CD4-positive, alpha-beta T cell (primary cell): ENCODE results near the gene MAPKBP1. TPM values are rescaled to one million over a fixed set of nuclear protein-coding genes. Genes with fewer than 3 reads are reported as not detected.

Experiments used
- ATAC-seq: fragments of 200-7000 bp; cut with Tn5 transposase; one replicate; pipeline ENCODE4 v1.10.0; 2022; ENCODE audit warnings: mild to moderate bottlenecking; ENCODE audit not compliant: poor library complexity
- CTCF ChIA-PET: fragments of 350-600 bp; sonication (Branson Sonifier 250); formaldehyde crosslinking; loops from one replicate; lab custom pipeline; 2021; ENCODE audit warnings: antibody characterized with exemption, inconsistent platforms; lab: Charles Lee
- POLR2A ChIA-PET: fragments of 350-600 bp; sonication (Branson Sonifier 250); formaldehyde crosslinking; loops from one replicate; lab custom pipeline; 2021; ENCODE audit warnings: antibody characterized with exemption, inconsistent platforms; lab: Charles Lee
- DNase-seq, 14 experiments: peaks; one replicate each; pipeline ENCODE4 v3.0.0-alpha.2; 2013 to 2020; ENCODE audit warnings: mixed read lengths in 2 of 14
- H3K27ac ChIP-seq, 2 donors: one replicate each; pipeline versions ENCODE4 v1.5.1 to v1.7.0; 2013; ENCODE audit warnings: low read length in 2 of 2, low read depth in 1 of 2, mild to moderate bottlenecking in 1 of 2
- H3K27me3 ChIP-seq, 2 experiments: 1 replicate in 1 of 2; 2 replicates in 1 of 2; pipeline versions ENCODE4 v1.6.1 to v1.7.0; 2013; ENCODE audit warnings: low read length in 2 of 2, control low read depth in 1 of 2, mild to moderate bottlenecking in 1 of 2, moderate library complexity in 1 of 2; ENCODE audit not compliant: insufficient read depth in 2 of 2, control insufficient read depth in 1 of 2
- H3K36me3 ChIP-seq: one replicate; pipeline ENCODE4 v1.6.1; 2013; ENCODE audit warnings: low read length, control low read depth; ENCODE audit not compliant: insufficient read depth
- H3K4me1 ChIP-seq: one replicate; pipeline ENCODE4 v1.6.1; 2013; ENCODE audit warnings: low read length, control low read depth; ENCODE audit not compliant: insufficient read depth
- H3K4me3 ChIP-seq: one replicate; pipeline ENCODE4 v1.5.1; 2013; ENCODE audit warnings: mild to moderate bottlenecking, low read length, moderate library complexity
- H3K9me3 ChIP-seq, 2 experiments: 1 replicate in 1 of 2; 2 replicates in 1 of 2; pipeline versions ENCODE4 v1.6.1 to v1.7.0; 2013; ENCODE audit warnings: low read length in 2 of 2, mild to moderate bottlenecking in 2 of 2, control low read depth in 1 of 2, moderate library complexity in 1 of 2; ENCODE audit not compliant: control insufficient read depth in 1 of 2, insufficient read depth in 1 of 2
- H3K27ac Mint-ChIP-seq: one replicate; pipeline ENCODE4 v1.8.0; 2020; ENCODE audit warnings: mixed read lengths
- H3K27me3 Mint-ChIP-seq: one replicate; pipeline ENCODE4 v1.8.0; 2021; ENCODE audit warnings: mixed read lengths
- H3K36me3 Mint-ChIP-seq: one replicate; pipeline ENCODE4 v1.8.0; 2021; ENCODE audit warnings: low read depth, mixed read lengths
- H3K4me1 Mint-ChIP-seq: one replicate; pipeline ENCODE4 v1.8.0; 2021; ENCODE audit warnings: low read depth, mixed read lengths
- H3K4me3 Mint-ChIP-seq: one replicate; pipeline ENCODE4 v1.8.0; 2020; ENCODE audit warnings: mild to moderate bottlenecking, mixed read lengths
- H3K9me3 Mint-ChIP-seq: one replicate; pipeline ENCODE4 v1.8.0; 2020; ENCODE audit warnings: mixed read lengths
- CTCF ChIP-seq: fragments of 200-600 bp; IDR thresholded peaks from one replicate; pipeline ENCODE4 v1.8.0; 2022; ENCODE audit warnings: antibody characterized with exemption, mild to moderate bottlenecking
- intact Hi-C, 2 experiments: fragments of 100-400 bp; cut with DNase I in 1 of 2; cut with micrococcal nuclease in 1 of 2; formaldehyde crosslinking; loops; one replicate each; pipeline versions ENCODE4 v1.15.1 to v1.9.0; 2023 to 2025; cut with DNase I, micrococcal nuclease
- total RNA-seq, 174 experiments: library from RNA in 2 of 174; stranded (reverse) in 2 of 174; gene quantifications; one replicate each; pipeline ENCODE4 v1.2.3 and lab custom pipeline; 2021 to 2026

Gene MAPKBP1
- total RNA-seq, 2 experiments from 2014 or later, result 26.0 to 30.0 TPM

- Histone ChIP-seq H3K4me1 (no peaks in the 10 kb centered on the region), H3K9me3 (no peaks in the 10 kb centered on the region), H3K27ac (no peak overlapping the region), H3K36me3 (peaks cover 60% of the 10 kb centered on the region), H3K27me3 (no peaks in the 10 kb centered on the region), H3K4me3 (no peak overlapping the region)
- ChIA-PET CTCF (no interaction called here), POLR2A (no interaction called here)
- H3K4me3 Mint-ChIP-seq, result no peak overlapping the region
- no peaks in the 10 kb centered on the region for H3K4me1 Mint-ChIP-seq
- no peak overlapping the region for H3K27ac Mint-ChIP-seq
- no peaks in the 10 kb centered on the region for H3K9me3 Mint-ChIP-seq
- no peaks in the 10 kb centered on the region for H3K27me3 Mint-ChIP-seq
- TF ChIP-seq CTCF, result no peak
- no peak for ATAC-seq
- DNase-seq, result no peak
- H3K36me3 Mint-ChIP-seq, result peaks cover 59% of the 10 kb centered on the region
- intact Hi-C loops, result no loop called here
Observed at GRCh38 chr15:41821831-41822230, 47.5 kb downstream of the MAPKBP1 start.

- H3K36me3 Mint-ChIP-seq, result peaks cover 54% of the 10 kb centered on the region
- POLR2A ChIA-PET, result no interaction called here
- H3K9me3 Mint-ChIP-seq, result no peaks in the 10 kb centered on the region
- no peaks in the 10 kb centered on the region for H3K4me1 Mint-ChIP-seq
- ATAC-seq, result no peak
- Histone ChIP-seq H3K4me1 (peaks cover 5% of the 10 kb centered on the region), H3K27me3 (no peaks in the 10 kb centered on the region), H3K27ac (no peak overlapping the region), H3K4me3 (no peak overlapping the region), H3K36me3 (peaks cover 56% of the 10 kb centered on the region), H3K9me3 (no peaks in the 10 kb centered on the region)
- intact Hi-C loops, result no loop called here
- no peak overlapping the region for H3K27ac Mint-ChIP-seq
- CTCF ChIA-PET, result interaction anchor here (1.4 kb wide), 1 partner anchor 82 kb away, joined by 3 read pairs; no protein-coding TSS in a partner anchor
- TF ChIP-seq CTCF, result no peak
- H3K27me3 Mint-ChIP-seq, result no peaks in the 10 kb centered on the region
- no peak for DNase-seq
- no peak overlapping the region for H3K4me3 Mint-ChIP-seq
Observed at GRCh38 chr15:41822471-41822870, 48.2 kb downstream of the MAPKBP1 start.

- ChIA-PET POLR2A (no interaction called here), CTCF (interaction anchor here (1.4 kb wide), 1 partner anchor 82 kb away, joined by 3 read pairs; no protein-coding TSS in a partner anchor)
- TF ChIP-seq CTCF, result no peak
- DNase-seq (no peak), ATAC-seq (no peak)
- no peaks in the 10 kb centered on the region for H3K4me1 Mint-ChIP-seq
- no peaks in the 10 kb centered on the region for H3K27me3 Mint-ChIP-seq
- no peaks in the 10 kb centered on the region for H3K27me3 ChIP-seq
- H3K9me3 ChIP-seq, result no peaks in the 10 kb centered on the region
- peaks cover 53% of the 10 kb centered on the region for H3K36me3 Mint-ChIP-seq
- intact Hi-C loops, result no loop called here
- H3K4me1 ChIP-seq, result peaks cover 7% of the 10 kb centered on the region
- H3K4me3 Mint-ChIP-seq, result no peak overlapping the region
- no peaks in the 10 kb centered on the region for H3K9me3 Mint-ChIP-seq
- H3K27ac Mint-ChIP-seq, result no peak overlapping the region
- H3K36me3 ChIP-seq, result peaks cover 51% of the 10 kb centered on the region
- no peak overlapping the region for H3K4me3 ChIP-seq
- H3K27ac ChIP-seq, result no peak overlapping the region
Observed at GRCh38 chr15:41822957-41823356, 48.7 kb downstream of the MAPKBP1 start.
